Esophagus squamous epithelium (tissue), 5 donors: ENCODE data around the gene IFNA8. TPM values are rescaled to one million over a fixed set of nuclear protein-coding genes. Genes with fewer than 3 reads are reported as not detected.
"Not testable (repeated sequence)": the region's sequence is repeated elsewhere in the genome, so short reads cannot be mapped to it uniquely, and the experiment has no call there.

Source experiments
- DNase-seq: peaks from one replicate; lab custom pipeline; 2025; lab: John Stamatoyannopoulos, UW
- H3K27ac ChIP-seq, 4 donors: fragments of 200-600 bp; sonication (generic); one replicate each; pipeline ENCODE4 v1.5.1; 2016 to 2019; ENCODE audit warnings: mild to moderate bottlenecking in 1 of 4
- H3K27me3 ChIP-seq, 4 donors: fragments of 200-600 bp; sonication (generic); 1 replicate in 3 of 4; 2 replicates in 1 of 4; pipeline versions ENCODE4 v1.5.1 to v1.6.0; 2017 to 2021; ENCODE audit warnings: antibody characterized with exemption in 1 of 4
- H3K36me3 ChIP-seq, 3 donors: fragments of 200-600 bp; sonication (generic); one replicate each; pipeline ENCODE4 v1.5.1; 2016 to 2019
- H3K4me1 ChIP-seq, 3 donors: fragments of 200-600 bp; sonication (generic); one replicate each; pipeline ENCODE4 v1.5.1; 2017 to 2019
- H3K4me3 ChIP-seq, 4 donors: fragments of 200-600 bp; sonication (generic); 1 replicate in 3 of 4; 2 replicates in 1 of 4; pipeline ENCODE4 v1.5.1; 2016 to 2019; ENCODE audit warnings: mild to moderate bottlenecking in 2 of 4, moderate library complexity in 1 of 4
- H3K9me3 ChIP-seq, 3 donors: fragments of 200-600 bp; sonication (generic); one replicate each; pipeline ENCODE4 v1.5.1; 2016 to 2019
- CTCF ChIP-seq, 6 experiments: fragments of 450-650 bp in 4 of 6; fragments of 200-600 bp in 2 of 6; sonication (generic) in 2 of 6; IDR thresholded peaks; one replicate each; pipeline ENCODE4 v1.5.1; 2016 to 2019; ENCODE audit warnings: antibody characterized with exemption in 6 of 6, mild to moderate bottlenecking in 4 of 6, moderate library complexity in 4 of 6
- POLR2A ChIP-seq, 4 donors: fragments of 450-650 bp; IDR thresholded peaks; one replicate each; pipeline ENCODE4 v1.6.1; 2017; ENCODE audit warnings: antibody characterized with exemption in 4 of 4, mild to moderate bottlenecking in 4 of 4, moderate library complexity in 3 of 4
- WGBS, 2 donors: methylation state at CpG; one replicate each; pipeline ENCODE4 v1.1.5; 2018; 5-methylcytosine and 5-hydroxymethylcytosine counted together
- intact Hi-C: fragments of 100-400 bp; cut with DNase I; formaldehyde crosslinking; loops from one replicate; pipeline ENCODE4 v1.15.0; 2022
- total RNA-seq, 4 donors: library from RNA; depleted of rRNA; stranded (reverse); fragments of >200 nt; gene quantifications; one replicate each; pipeline ENCODE4 v1.1.0, GENCODE V29; 2016
- donor health status: DM: yes; HTN: yes; CAD: no.

The IFNA8 gene
- not detected for total RNA-seq

- Histone ChIP-seq H3K27ac (no peak within 1 kb of the TSS), H3K27me3 (peaks cover 0 to 18% (median 0%) of the 10 kb centered on the region in 4 donors), H3K9me3 (no peaks in the 10 kb centered on the region), H3K4me3 (no peak within 1 kb of the TSS), H3K36me3 (no peaks in the 10 kb centered on the region), H3K4me1 (no peaks in the 10 kb centered on the region)
- intact Hi-C loops: no loop called here
- DNase-seq: no peak
- WGBS, 2 donors: 94% methylated on average over 1 of the region's 1 CpG
- TF ChIP-seq CTCF (IDR thresholded peaks at IDR 0.05): no peak
- TF ChIP-seq POLR2A (IDR thresholded peaks at IDR 0.05): no peak
These were observed at the start of gene IFNA8 for GRCh38 chr9:21408817-21409216. Gene IFNA8, plus strand, starts transcription at chr9:21409117. Its CDS starts 60 bp downstream, at chr9:21409177.

GRCh38 chr9:21362287-21362686 is 46.6 kb upstream of the IFNA8 start:
- no peak for DNase-seq
- Histone ChIP-seq H3K36me3 (no peaks in the 10 kb centered on the region), H3K27ac (no peak overlapping the region), H3K9me3 (no peaks in the 10 kb centered on the region), H3K4me3 (no peak overlapping the region), H3K4me1 (no peaks in the 10 kb centered on the region), H3K27me3 (peaks cover 0 to 16% (median 0%) of the 10 kb centered on the region in 4 donors)
- WGBS, 2 donors: 82 to 84% methylated on average over 8 of the region's 8 CpGs
- TF ChIP-seq CTCF (IDR thresholded peaks at IDR 0.05) (no peak), POLR2A (IDR thresholded peaks at IDR 0.05) (no peak)
- intact Hi-C loops: no loop called here

- intact Hi-C loops, H3K9me3 ChIP-seq, H3K36me3 ChIP-seq, H3K4me1 ChIP-seq, H3K27ac ChIP-seq, DNase-seq, H3K4me3 ChIP-seq: not testable (repeated sequence)
- H3K27me3 ChIP-seq: peaks cover 0 to 20% (median 0%) of the 10 kb centered on the region in 4 donors
- WGBS, 2 donors: 88 to 89% methylated on average over 1 of the region's 2 CpGs
These were observed 41.7 kb upstream of the IFNA8 start for GRCh38 chr9:21367169-21367568.

- intact Hi-C loops: no loop called here
- no peak within 1 kb of the TSS for H3K27ac ChIP-seq
- H3K9me3 ChIP-seq: no peaks in the 10 kb centered on the region
- no peaks in the 10 kb centered on the region for H3K4me1 ChIP-seq
- DNase-seq: no peak
- H3K4me3 ChIP-seq: no peak within 1 kb of the TSS
- 87 to 88% methylated on average over 3 of the region's 3 CpGs for WGBS, 2 donors
- H3K27me3 ChIP-seq: peaks cover 0 to 20% (median 0%) of the 10 kb centered on the region in 4 donors
- TF ChIP-seq POLR2A (IDR thresholded peaks at IDR 0.05) (no peak), CTCF (IDR thresholded peaks at IDR 0.05) (no peak)
- H3K36me3 ChIP-seq: no peaks in the 10 kb centered on the region
These were observed 41.0 kb upstream of the IFNA8 start, which contains the start of gene IFNA13 for GRCh38 chr9:21367957-21368356. Gene IFNA13, minus strand, starts transcription at chr9:21368057. Its CDS starts 47 bp downstream, at chr9:21368010.

GRCh38 chr9:21371467-21371866 is 37.5 kb upstream of the IFNA8 start:
- H3K36me3 ChIP-seq, H3K27me3 ChIP-seq, H3K4me3 ChIP-seq, H3K27ac ChIP-seq, H3K9me3 ChIP-seq, DNase-seq, H3K4me1 ChIP-seq, intact Hi-C loops: not testable (repeated sequence)
- 71 to 83% methylated on average over 4 of the region's 4 CpGs for WGBS, 2 donors

- Histone ChIP-seq H3K36me3 (no peaks in the 10 kb centered on the region), H3K27me3 (peaks cover 0 to 49% (median 2%) of the 10 kb centered on the region in 4 donors), H3K4me3 (no peak overlapping the region), H3K4me1 (peaks cover 0 to 5% (median 0%) of the 10 kb centered on the region in 3 donors), H3K9me3 (no peaks in the 10 kb centered on the region), H3K27ac (no peak overlapping the region)
- no peak for TF ChIP-seq CTCF (IDR thresholded peaks at IDR 0.05)
- TF ChIP-seq POLR2A (IDR thresholded peaks at IDR 0.05): no peak
- DNase-seq: no peak
- 44 to 58% methylated on average over 5 of the region's 5 CpGs for whole genome bisulfite sequencing, 2 donors
- intact Hi-C loops: no loop called here
These were observed 27.2 kb upstream of the IFNA8 start for GRCh38 chr9:21381448-21382339.
